ENCODE data around the gene PLEKHN1.

Gene PLEKHN1

GRCh38 chr1:941015-941587 lies 25.2 kb upstream of the PLEKHN1 start:
- Histone ChIP-seq H3K4me3 (ENCODE audit: low read depth in 1 of 2, low read length in 2 of 2) (0 out of 4 replicates have a peak overlapping the region, but pooled peaks of 1 of the 2 experiments have one; percentile 3), H3K79me2 (ENCODE audit: insufficient read depth, low read length) (no peaks in the 10 kb centered on the region), H3K27ac (ENCODE audit: low read length) (no peak overlapping the region), H3K9me3 (ENCODE audit: insufficient read depth, low read length, severe bottlenecking) (peaks cover 1% of the 10 kb centered on the region), H4K20me1 (ENCODE audit: insufficient read depth, low read length) (peaks cover 44% of the 10 kb centered on the region), H3K9ac (ENCODE audit: low read depth, low read length) (no peak overlapping the region), H2AFZ (ENCODE audit: low read depth, low read length) (no peak overlapping the region), H3K4me2 (ENCODE audit: insufficient read depth, low read length) (peak overlapping the region; percentile 57), H3K4me1 (ENCODE audit: insufficient read depth, low read length) (peaks cover 17% of the 10 kb centered on the region), H3K27me3 (ENCODE audit: insufficient read depth, low read length, poor library complexity) (peaks cover 41% of the 10 kb centered on the region), H3K36me3 (ENCODE audit: insufficient read depth, low read length) (peaks cover 15% of the 10 kb centered on the region)
- no peak for TF ChIP-seq EZH2 (IDR thresholded peaks at IDR 0.05; ENCODE audit: borderline replicate concordance, low read depth, low read length, severe bottlenecking)
- ATAC-seq (ENCODE audit: insufficient read depth, low read depth) (peak; percentile 2; the same call in 1 of the 3 replicates), DNase-seq (no peak)

- TF ChIP-seq EZH2 (IDR thresholded peaks at IDR 0.05; ENCODE audit: borderline replicate concordance, low read depth, low read length, severe bottlenecking) (peak; percentile 95), CTCF (IDR thresholded peaks at IDR 0.05; ENCODE audit: borderline replicate concordance, extremely low read depth, low read length, poor library complexity, severe bottlenecking) (no peak)
- H4K20me1 ChIP-seq (ENCODE audit: insufficient read depth, low read length) = peaks cover 46% of the 10 kb centered on the region
- no peak overlapping the region for H3K4me2 ChIP-seq (ENCODE audit: insufficient read depth, low read length)
- peaks cover 41% of the 10 kb centered on the region for H3K27me3 ChIP-seq (ENCODE audit: insufficient read depth, low read length, poor library complexity)
- ATAC-seq (ENCODE audit: insufficient read depth, low read depth) = peak; percentile 30; the same call in 2 of the 3 replicates
- no peak overlapping the region for H3K27ac ChIP-seq (ENCODE audit: low read length)
- DNase-seq = peak; percentile 33
- no peak overlapping the region for H3K9ac ChIP-seq (ENCODE audit: low read depth, low read length)
- no peak overlapping the region for H2AFZ ChIP-seq (ENCODE audit: low read depth, low read length)
- H3K4me1 ChIP-seq (ENCODE audit: insufficient read depth, low read length) = peaks cover 17% of the 10 kb centered on the region
- H3K36me3 ChIP-seq (ENCODE audit: insufficient read depth, low read length) = peaks cover 21% of the 10 kb centered on the region
- no peak overlapping the region for H3K4me3 ChIP-seq (ENCODE audit: low read depth in 1 of 2, low read length in 2 of 2)
- H3K9me3 ChIP-seq (ENCODE audit: insufficient read depth, low read length, severe bottlenecking) = peaks cover 1% of the 10 kb centered on the region
- no peaks in the 10 kb centered on the region for H3K79me2 ChIP-seq (ENCODE audit: insufficient read depth, low read length)
These were observed 24.5 kb upstream of the PLEKHN1 start for GRCh38 chr1:941588-942383.

GRCh38 chr1:942411-942821 lies 23.9 kb upstream of the PLEKHN1 start:
- TF ChIP-seq CTCF (IDR thresholded peaks at IDR 0.05; ENCODE audit: borderline replicate concordance, extremely low read depth, low read length, poor library complexity, severe bottlenecking) (no peak), EZH2 (IDR thresholded peaks at IDR 0.05; ENCODE audit: borderline replicate concordance, low read depth, low read length, severe bottlenecking) (no peak)
- H3K27me3 ChIP-seq (ENCODE audit: insufficient read depth, low read length, poor library complexity) = peaks cover 41% of the 10 kb centered on the region
- peaks cover 50% of the 10 kb centered on the region for H4K20me1 ChIP-seq (ENCODE audit: insufficient read depth, low read length)
- peaks cover 1% of the 10 kb centered on the region for H3K9me3 ChIP-seq (ENCODE audit: insufficient read depth, low read length, severe bottlenecking)
- no peak for ATAC-seq (ENCODE audit: insufficient read depth, low read depth)
- no peak overlapping the region for H3K27ac ChIP-seq (ENCODE audit: low read length)
- H3K9ac ChIP-seq (ENCODE audit: low read depth, low read length) = no peak overlapping the region
- H2AFZ ChIP-seq (ENCODE audit: low read depth, low read length) = no peak overlapping the region
- no peak for DNase-seq
- H3K4me2 ChIP-seq (ENCODE audit: insufficient read depth, low read length) = no peak overlapping the region
- no peaks in the 10 kb centered on the region for H3K79me2 ChIP-seq (ENCODE audit: insufficient read depth, low read length)
- no peak overlapping the region for H3K4me3 ChIP-seq (ENCODE audit: low read depth in 1 of 2, low read length in 2 of 2)
- peaks cover 17% of the 10 kb centered on the region for H3K4me1 ChIP-seq (ENCODE audit: insufficient read depth, low read length)
- H3K36me3 ChIP-seq (ENCODE audit: insufficient read depth, low read length) = peaks cover 28% of the 10 kb centered on the region
